ENCODE results near the gene SP8.
"Not testable (repeated sequence)": the region's sequence is repeated elsewhere in the genome, so short reads cannot be mapped to it uniquely, and the experiment has no call there.

SP8 gene

GRCh38 chr7:20786779-20787659 is at the start of gene SP8:
Gene SP8 (minus strand): TSS chr7:20786886. CDS start chr7:20786798, 88 bp downstream.
- no peak for DNase-seq

- not testable (repeated sequence) for DNase-seq
Observed at GRCh38 chr7:20836424-20836823, 49.7 kb upstream of the SP8 start.

GRCh38 chr7:20835111-20835750 is 48.5 kb upstream of the SP8 start:
- DNase-seq = no peak

- no peak for DNase-seq
Observed at GRCh38 chr7:20834656-20835055, 48.0 kb upstream of the SP8 start.

GRCh38 chr7:20831956-20832355 is 45.3 kb upstream of the SP8 start:
- DNase-seq = no peak

- no peak for DNase-seq
Observed at GRCh38 chr7:20831451-20831850, 44.8 kb upstream of the SP8 start.

GRCh38 chr7:20828947-20829346 is 42.3 kb upstream of the SP8 start:
- DNase-seq = no peak

GRCh38 chr7:20827172-20827571 is 40.5 kb upstream of the SP8 start:
- no peak for DNase-seq

- no peak for DNase-seq
Observed at GRCh38 chr7:20826243-20826642, 39.6 kb upstream of the SP8 start.

- no peak for DNase-seq
Observed at GRCh38 chr7:20825555-20825954, 38.9 kb upstream of the SP8 start.

- DNase-seq = not testable (repeated sequence)
Observed at GRCh38 chr7:20821390-20821789, 34.7 kb upstream of the SP8 start.

GRCh38 chr7:20816372-20816959 is 29.8 kb upstream of the SP8 start:
- DNase-seq = no peak

GRCh38 chr7:20804345-20804744 is 17.7 kb upstream of the SP8 start:
- no peak for DNase-seq

- no peak for DNase-seq
Observed at GRCh38 chr7:20799566-20800366, 13.1 kb upstream of the SP8 start.

- DNase-seq = no peak
Observed at GRCh38 chr7:20798694-20799121, 12.0 kb upstream of the SP8 start.

GRCh38 chr7:20798081-20798693 is 11.5 kb upstream of the SP8 start:
- DNase-seq = no peak

GRCh38 chr7:20797462-20798080 is 10.9 kb upstream of the SP8 start:
- DNase-seq = no peak

GRCh38 chr7:20797042-20797461 is 10.4 kb upstream of the SP8 start:
- no peak for DNase-seq

- DNase-seq = no peak
Observed at GRCh38 chr7:20796500-20796899, 9.8 kb upstream of the SP8 start.

- DNase-seq = no peak
Observed at GRCh38 chr7:20795881-20796280, 9.2 kb upstream of the SP8 start.

GRCh38 chr7:20795361-20795760 is 8.7 kb upstream of the SP8 start:
- no peak for DNase-seq

GRCh38 chr7:20794676-20795075 is 8.0 kb upstream of the SP8 start:
- DNase-seq = no peak

Data from KG1 (cell line).